ENCODE measurements around the gene ACTL10. TPM values are rescaled to one million over a fixed set of nuclear protein-coding genes. Genes with fewer than 3 reads are reported as not detected.

ACTL10 gene
- total and polyA plus RNA-seq, 2 of the 4 experiments (the other 2 are of a cell fraction), result 0.18 to 0.43 TPM

GRCh38 chr20:33650753-33651561, 15.8 kb upstream of the ACTL10 start (continued):
- no peak for TF ChIP-seq FOS (IDR thresholded peaks at IDR 0.05; ENCODE audit: low read depth, low read length)

GRCh38 chr20:33651562-33652048, 15.1 kb upstream of the ACTL10 start:
- H3K27me3 ChIP-seq (ENCODE audit: control insufficient read depth, insufficient read depth, low read length), result no peaks in the 10 kb centered on the region
- H3K14ac ChIP-seq (replicated peaks; ENCODE audit: low read depth, low read length), result no peak overlapping the region
- H4K20me1 ChIP-seq (ENCODE audit: insufficient read depth, low read length), result peaks cover 9% of the 10 kb centered on the region; the same call in 1 of the 2 replicates
- H2AK5ac ChIP-seq (ENCODE audit: low read depth, low read length), result no peak overlapping the region
- BruUV-seq (replicated peaks), result no TSS peak
- ChIA-PET CTCF (interaction anchor here (0.6 kb wide), 1 partner anchor 198 kb away, joined by 4 read pairs; no protein-coding TSS in a partner anchor), POLR2A (ENCODE audit: unreplicated experiment) (no interaction called here)
- no peak overlapping the region for H2AFZ ChIP-seq (replicated peaks; ENCODE audit: low read length, poor library complexity)
- no peak overlapping the region for H3K27ac ChIP-seq (ENCODE audit: insufficient read depth, low read length)
- in situ Hi-C loops (cut with MboI; ENCODE audit: low sequenced_read_pairs) (loop anchor here (5.0 kb wide), 1 partner anchor 199 kb away; no protein-coding TSS in a partner anchor), dilution Hi-C loops (cut with HindIII; ENCODE audit: low sequenced_read_pairs, unreplicated experiment) (no loop called here), intact Hi-C loops (cut with micrococcal nuclease) (no loop called here)
- H2BK20ac ChIP-seq (ENCODE audit: low read depth, low read length), result no peak overlapping the region
- H3K9me1 ChIP-seq (ENCODE audit: insufficient read depth, low read length), result peaks cover 14% of the 10 kb centered on the region; the same call in 1 of the 2 replicates
- no peaks in the 10 kb centered on the region for H3K9me3 ChIP-seq (ENCODE audit: control insufficient read depth, insufficient read depth, low read length)
- ATAC-seq (ENCODE audit: low read depth), result no peak
- no peak overlapping the region for H3K4ac ChIP-seq (ENCODE audit: low read depth, low read length)
- H4K5ac ChIP-seq (ENCODE audit: low read depth, low read length), result no peak overlapping the region
- 92% methylated on average over 9 of the region's 13 CpGs; no CpG with 5 or more reads in 1 of the 2 experiments for WGBS, 2 experiments (ENCODE audit: extremely low coverage in 2 of 2, insufficient read length in 1 of 2)
- DNase-seq, result no peak
- H3K4me2 ChIP-seq (ENCODE audit: low read depth, low read length), result no peak overlapping the region
- no peak overlapping the region for H4K8ac ChIP-seq (ENCODE audit: low read depth in 2 of 2, low read length in 2 of 2)
- no peak overlapping the region for H3K4me3 ChIP-seq (ENCODE audit: insufficient read depth, low read depth, low read length)
- no peak overlapping the region for H2AK9ac ChIP-seq (replicated peaks; ENCODE audit: low read depth, low read length, poor library complexity)
- H2BK15ac ChIP-seq (ENCODE audit: low read depth, low read length), result no peak overlapping the region
- no peak overlapping the region for H3K56ac ChIP-seq (ENCODE audit: extremely low read depth, insufficient read depth, low read length)
- no peak overlapping the region for H3K23ac ChIP-seq (ENCODE audit: low read depth, low read length)
- H3K4me1 ChIP-seq (ENCODE audit: control insufficient read depth, insufficient read depth, low read length), result peaks cover 3% of the 10 kb centered on the region; the same call in 1 of the 2 replicates
- H2BK5ac ChIP-seq (ENCODE audit: low read depth, low read length, poor library complexity, severe bottlenecking), result no peak overlapping the region
- H3K18ac ChIP-seq (ENCODE audit: low read depth, low read length), result no peak overlapping the region
- 0 out of 2 replicates have a peak, but pooled peaks cover 5% of the 10 kb centered on the region for H3K36me3 ChIP-seq (ENCODE audit: control insufficient read depth, insufficient read depth, low read length)
- H3K9ac ChIP-seq (ENCODE audit: low read depth, low read length), result no peak overlapping the region
- H2BK120ac ChIP-seq (ENCODE audit: low read depth, low read length), result no peak overlapping the region
- no peaks in the 10 kb centered on the region for H3K79me1 ChIP-seq (ENCODE audit: low read depth in 1 of 2, low read length in 2 of 2)
- H4K91ac ChIP-seq (ENCODE audit: insufficient read depth, low read depth, low read length), result no peak overlapping the region
- TF ChIP-seq CHD1 (IDR thresholded peaks at IDR 0.05; ENCODE audit: low read depth, low read length) (no peak), RCOR1 (IDR thresholded peaks at IDR 0.05; ENCODE audit: insufficient replicate concordance, low read length) (no peak), CEBPB (IDR thresholded peaks at IDR 0.05; ENCODE audit: low read depth, low read length) (no peak), NFE2L2 (IDR thresholded peaks at IDR 0.05; ENCODE audit: low read depth, low read length) (no peak), BHLHE40 (IDR thresholded peaks at IDR 0.05; ENCODE audit: low read depth, low read length) (no peak), MXI1 (IDR thresholded peaks at IDR 0.05; ENCODE audit: borderline replicate concordance, low read depth, low read length) (no peak), RAD21 (IDR thresholded peaks at IDR 0.05; ENCODE audit: low read length) (no peak), MAZ (IDR thresholded peaks at IDR 0.05; ENCODE audit: borderline replicate concordance, low read depth, low read length) (no peak), ELK1 (IDR thresholded peaks at IDR 0.05; ENCODE audit: borderline replicate concordance, low read depth, low read length) (no peak)
- TF ChIP-seq, protein P1, sequence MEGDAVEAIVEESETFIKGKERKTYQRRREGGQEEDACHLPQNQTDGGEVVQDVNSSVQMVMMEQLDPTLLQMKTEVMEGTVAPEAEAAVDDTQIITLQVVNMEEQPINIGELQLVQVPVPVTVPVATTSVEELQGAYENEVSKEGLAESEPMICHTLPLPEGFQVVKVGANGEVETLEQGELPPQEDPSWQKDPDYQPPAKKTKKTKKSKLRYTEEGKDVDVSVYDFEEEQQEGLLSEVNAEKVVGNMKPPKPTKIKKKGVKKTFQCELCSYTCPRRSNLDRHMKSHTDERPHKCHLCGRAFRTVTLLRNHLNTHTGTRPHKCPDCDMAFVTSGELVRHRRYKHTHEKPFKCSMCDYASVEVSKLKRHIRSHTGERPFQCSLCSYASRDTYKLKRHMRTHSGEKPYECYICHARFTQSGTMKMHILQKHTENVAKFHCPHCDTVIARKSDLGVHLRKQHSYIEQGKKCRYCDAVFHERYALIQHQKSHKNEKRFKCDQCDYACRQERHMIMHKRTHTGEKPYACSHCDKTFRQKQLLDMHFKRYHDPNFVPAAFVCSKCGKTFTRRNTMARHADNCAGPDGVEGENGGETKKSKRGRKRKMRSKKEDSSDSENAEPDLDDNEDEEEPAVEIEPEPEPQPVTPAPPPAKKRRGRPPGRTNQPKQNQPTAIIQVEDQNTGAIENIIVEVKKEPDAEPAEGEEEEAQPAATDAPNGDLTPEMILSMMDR (conservative IDR thresholded peaks at IDR 0.05; ENCODE audit: low read depth, low read length), result no peak
